Measurements from ENCODE around the gene COL4A6. TPM values are rescaled to one million over a fixed set of nuclear protein-coding genes. Genes with fewer than 3 reads are reported as not detected.
A peak's percentile ranks its signal among the peaks of the same experiment; 100 is the strongest.
"Not testable (repeated sequence)": the region's sequence is repeated elsewhere in the genome, so short reads cannot be mapped to it uniquely, and the experiment has no call there.

Gene COL4A6
- total RNA-seq, 1 donor from 2014 or later: 7.4 TPM

- ATAC-seq (ENCODE audit: poor library complexity): no peak
- no peak for DNase-seq
- intact Hi-C loops (cut with DNase I): no loop called here
Measured at GRCh38 chrX:108415891-108416290, 22.3 kb downstream of the COL4A6 start.

GRCh38 chrX:108415146-108415545 lies 23.1 kb downstream of the COL4A6 start:
- ATAC-seq (ENCODE audit: poor library complexity): no peak
- no peak for DNase-seq
- intact Hi-C loops (cut with DNase I): no loop called here

- DNase-seq (no peak), ATAC-seq (ENCODE audit: poor library complexity) (no peak)
- intact Hi-C loops (cut with DNase I): no loop called here
Measured at GRCh38 chrX:108412783-108413182, 25.4 kb downstream of the COL4A6 start.

GRCh38 chrX:108399418-108400165 lies 38.6 kb downstream of the COL4A6 start:
- DNase-seq (no peak), ATAC-seq (ENCODE audit: poor library complexity) (no peak)
- intact Hi-C loops (cut with DNase I): no loop called here

- ATAC-seq (ENCODE audit: poor library complexity) (no peak), DNase-seq (no peak)
- intact Hi-C loops (cut with DNase I): no loop called here
Measured at GRCh38 chrX:108397627-108398391, 40.4 kb downstream of the COL4A6 start.

GRCh38 chrX:108396986-108397385 lies 41.2 kb downstream of the COL4A6 start:
- DNase-seq (no peak), ATAC-seq (ENCODE audit: poor library complexity) (no peak)
- intact Hi-C loops (cut with DNase I): no loop called here

- intact Hi-C loops (cut with DNase I): no loop called here
- no peak for ATAC-seq (ENCODE audit: poor library complexity)
- DNase-seq: no peak
Measured at GRCh38 chrX:108396188-108396891, 41.9 kb downstream of the COL4A6 start.

GRCh38 chrX:108390976-108391717 lies 47.1 kb downstream of the COL4A6 start:
- peak; percentile 83 for ATAC-seq (ENCODE audit: poor library complexity)
- DNase-seq: peak; percentile 32
- intact Hi-C loops (cut with DNase I): not testable (repeated sequence)

GRCh38 chrX:108384783-108385182 lies 53.4 kb downstream of the COL4A6 start:
- no peak for DNase-seq
- ATAC-seq (ENCODE audit: poor library complexity): no peak
- intact Hi-C loops (cut with DNase I): no loop called here

GRCh38 chrX:108380222-108380621 lies 58.0 kb downstream of the COL4A6 start:
- no peak for ATAC-seq (ENCODE audit: poor library complexity)
- intact Hi-C loops (cut with DNase I): no loop called here
- no peak for DNase-seq

GRCh38 chrX:108376821-108377220 lies 61.4 kb downstream of the COL4A6 start:
- DNase-seq; intact Hi-C loops (cut with DNase I); ATAC-seq (ENCODE audit: poor library complexity): not testable (repeated sequence)

- DNase-seq; intact Hi-C loops (cut with DNase I); ATAC-seq (ENCODE audit: poor library complexity): not testable (repeated sequence)
Measured at GRCh38 chrX:108375591-108375990, 62.6 kb downstream of the COL4A6 start.

GRCh38 chrX:108366644-108367406 lies 71.4 kb downstream of the COL4A6 start:
- DNase-seq (no peak), ATAC-seq (ENCODE audit: poor library complexity) (no peak)
- intact Hi-C loops (cut with DNase I): no loop called here

GRCh38 chrX:108362026-108362425 lies 76.2 kb downstream of the COL4A6 start:
- DNase-seq (no peak), ATAC-seq (ENCODE audit: poor library complexity) (no peak)
- intact Hi-C loops (cut with DNase I): no loop called here

- DNase-seq: no peak
- no peak for ATAC-seq (ENCODE audit: poor library complexity)
- intact Hi-C loops (cut with DNase I): no loop called here
Measured at GRCh38 chrX:108361316-108361715, 76.9 kb downstream of the COL4A6 start.

- intact Hi-C loops (cut with DNase I): no loop called here
- DNase-seq (no peak), ATAC-seq (ENCODE audit: poor library complexity) (no peak)
Measured at GRCh38 chrX:108359806-108360602, 78.2 kb downstream of the COL4A6 start.

- no peak for ATAC-seq (ENCODE audit: poor library complexity)
- intact Hi-C loops (cut with DNase I): no loop called here
- no peak for DNase-seq
Measured at GRCh38 chrX:108353452-108353851, 84.8 kb downstream of the COL4A6 start.

All from Right ventricle myocardium superior (tissue), 1 donor.